Left lung (tissue), 10 donors: ENCODE results near the gene TBC1D9. TPM values are rescaled to one million over a fixed set of nuclear protein-coding genes. Genes with fewer than 3 reads are reported as not detected.

Source experiments
- ATAC-seq: fragments of 200-7000 bp; cut with Tn5 transposase; one replicate; pipeline ENCODE4 v1.9.1; 2020; ENCODE audit warnings: moderate library complexity
- DNase-seq, 4 donors: peaks; one replicate each; pipeline ENCODE4 v3.0.0-alpha.2; 2013 to 2020
- H3K27ac ChIP-seq, 2 donors: fragments of 200-600 bp; sonication (generic) in 1 of 2; one replicate each; pipeline versions ENCODE4 v1.5.0 to v1.8.0; 2020 to 2021
- H3K27me3 ChIP-seq, 2 donors: fragments of 200-600 bp; sonication (generic) in 1 of 2; one replicate each; pipeline versions ENCODE4 v1.5.0 to v1.8.0; 2020 to 2021
- H3K36me3 ChIP-seq, 2 donors: fragments of 200-600 bp; sonication (generic) in 1 of 2; one replicate each; pipeline versions ENCODE4 v1.5.0 to v1.8.0; 2020 to 2021
- H3K4me1 ChIP-seq, 2 donors: fragments of 200-600 bp; one replicate each; pipeline ENCODE4 v1.8.0; 2021
- H3K4me3 ChIP-seq, 2 donors: fragments of 200-600 bp; sonication (generic) in 1 of 2; one replicate each; pipeline versions ENCODE4 v1.5.0 to v1.8.0; 2020 to 2021; ENCODE audit warnings: mild to moderate bottlenecking in 1 of 2
- H3K9me3 ChIP-seq, 2 donors: fragments of 200-600 bp; sonication (generic) in 1 of 2; one replicate each; pipeline versions ENCODE4 v1.5.0 to v1.8.0; 2020 to 2021
- CTCF ChIP-seq, 2 donors: fragments of 200-600 bp; sonication (generic) in 1 of 2; IDR thresholded peaks; one replicate each; pipeline versions ENCODE4 v1.5.0 to v1.8.0; 2021; ENCODE audit warnings: antibody characterized with exemption in 2 of 2
- intact Hi-C, 2 donors: fragments of 100-400 bp; cut with DNase I; formaldehyde crosslinking; loops; one replicate each; pipeline versions ENCODE4 v1.11.2 to v1.14.2; 2022
- polyA plus RNA-seq, 6 donors: library from polyadenylated mRNA; unstranded; fragments of 120-200 nt; gene quantifications; one replicate each; pipeline ENCODE4 v1.2.1, GENCODE V29; 2013; ENCODE audit not compliant: insufficient read length in 6 of 6
- total RNA-seq, 2 donors: library from RNA; stranded (reverse); fragmentation: NEBNext Ultra II Directional; extraction: Animal tissue kit (Norgen Biotek cat#: 25700); gene quantifications; one replicate each; pipeline ENCODE4 v1.2.1, GENCODE V29; 2021
- donor health status: DM: no; HTN: yes; CAD: no.
- donor health status: DM: no; HTN: no; CAD: no.

Gene TBC1D9
- total and polyA plus RNA-seq, 8 donors: 27.7 to 35.7 (median 32.3) TPM

- Histone ChIP-seq H3K4me1 (no peaks in the 10 kb centered on the region), H3K27ac (peak overlapping the region in 1 of 2 donors; percentile 40), H3K36me3 (peaks cover 0 to 38% of the 10 kb centered on the region in 2 donors), H3K27me3 (no peaks in the 10 kb centered on the region), H3K9me3 (no peaks in the 10 kb centered on the region), H3K4me3 (no peak overlapping the region)
- intact Hi-C loops: no loop called here
- DNase-seq (peak in 2 of 4 donors; percentile 61 to 85), ATAC-seq (peak; percentile 47)
- TF ChIP-seq CTCF (IDR thresholded peaks at IDR 0.05): no peak
These were observed 102.3 kb downstream of the TBC1D9 start for GRCh38 chr4:140653718-140654494.

- DNase-seq (no peak), ATAC-seq (no peak)
- Histone ChIP-seq H3K9me3 (no peaks in the 10 kb centered on the region), H3K36me3 (peaks cover 0 to 27% of the 10 kb centered on the region in 2 donors), H3K4me3 (no peak overlapping the region), H3K27me3 (no peaks in the 10 kb centered on the region), H3K4me1 (no peaks in the 10 kb centered on the region), H3K27ac (no peak overlapping the region)
- intact Hi-C loops: no loop called here
- no peak for TF ChIP-seq CTCF (IDR thresholded peaks at IDR 0.05)
These were observed 103.6 kb downstream of the TBC1D9 start for GRCh38 chr4:140652601-140653000.

- no peak for DNase-seq
- Histone ChIP-seq H3K9me3 (no peaks in the 10 kb centered on the region), H3K36me3 (peaks cover 0 to 26% of the 10 kb centered on the region in 2 donors), H3K4me1 (no peaks in the 10 kb centered on the region), H3K4me3 (no peak overlapping the region), H3K27me3 (no peaks in the 10 kb centered on the region), H3K27ac (no peak overlapping the region)
- ATAC-seq: no peak
- intact Hi-C loops: no loop called here
- no peak for TF ChIP-seq CTCF (IDR thresholded peaks at IDR 0.05)
These were observed 107.4 kb downstream of the TBC1D9 start for GRCh38 chr4:140648716-140649308.

- DNase-seq (peak in 1 of 4 donors; percentile 71), ATAC-seq (peak; percentile 47)
- no peak overlapping the region for H3K4me3 ChIP-seq
- no peak for TF ChIP-seq CTCF (IDR thresholded peaks at IDR 0.05)
- H3K36me3 ChIP-seq: peaks cover 0 to 36% of the 10 kb centered on the region in 2 donors
- intact Hi-C loops: no loop called here
- H3K9me3 ChIP-seq: no peaks in the 10 kb centered on the region
- H3K27me3 ChIP-seq: no peaks in the 10 kb centered on the region
- no peaks in the 10 kb centered on the region for H3K4me1 ChIP-seq
- H3K27ac ChIP-seq: no peak overlapping the region
These were observed 110.4 kb downstream of the TBC1D9 start for GRCh38 chr4:140645614-140646412.

GRCh38 chr4:140645196-140645595 is 111.0 kb downstream of the TBC1D9 start:
- no peaks in the 10 kb centered on the region for H3K27me3 ChIP-seq
- no peaks in the 10 kb centered on the region for H3K4me1 ChIP-seq
- no peaks in the 10 kb centered on the region for H3K9me3 ChIP-seq
- ATAC-seq (no peak), DNase-seq (peak in 1 of 4 donors; percentile 65)
- H3K27ac ChIP-seq: no peak overlapping the region
- intact Hi-C loops: no loop called here
- peaks cover 0 to 34% of the 10 kb centered on the region in 2 donors for H3K36me3 ChIP-seq
- H3K4me3 ChIP-seq: no peak overlapping the region
- TF ChIP-seq CTCF (IDR thresholded peaks at IDR 0.05): no peak
